ENCODE results near the gene HOXA4. TPM values are rescaled to one million over a fixed set of nuclear protein-coding genes. Genes with fewer than 3 reads are reported as not detected.
A peak's percentile ranks its signal among the peaks of the same experiment; 100 is the strongest.

The HOXA4 gene
- total and polyA plus RNA-seq, 3 donors from 2014 or later: 1.7 to 3.4 (median 3.3) TPM

- 5 to 12% methylated on average over 45 to 48 of the region's 48 CpGs for WGBS, 2 donors
- Histone ChIP-seq H3K36me3 (ENCODE audit: low read depth, missing control alignments) (no peaks in the 10 kb centered on the region), H3K4me1 (peaks cover 7% of the 10 kb centered on the region), H3K4me3 (no peak overlapping the region), H3K27me3 (peaks cover 14% of the 10 kb centered on the region), H3K9me3 (no peaks in the 10 kb centered on the region), H3K27ac (no peak overlapping the region)
- no peak for TF ChIP-seq CTCF (IDR thresholded peaks at IDR 0.05)
- TF ChIP-seq POLR2A (IDR thresholded peaks at IDR 0.05): no peak
- peak; percentile 10 for DNase-seq
- intact Hi-C loops (cut with DNase I; ENCODE audit: low total_unique reads): no loop called here
Observed at GRCh38 chr7:27154901-27155815, 24.6 kb upstream of the HOXA4 start.

- TF ChIP-seq CTCF (IDR thresholded peaks at IDR 0.05) (no peak), POLR2A (IDR thresholded peaks at IDR 0.05) (no peak)
- Histone ChIP-seq H3K9me3 (no peaks in the 10 kb centered on the region), H3K27ac (no peak overlapping the region), H3K4me1 (peaks cover 7% of the 10 kb centered on the region), H3K36me3 (ENCODE audit: low read depth, missing control alignments) (no peaks in the 10 kb centered on the region), H3K4me3 (no peak overlapping the region), H3K27me3 (peaks cover 14% of the 10 kb centered on the region)
- DNase-seq: peak; percentile 6
- WGBS, 2 donors: 44 to 56% methylated on average over 10 of the region's 10 CpGs
- intact Hi-C loops (cut with DNase I; ENCODE audit: low total_unique reads): no loop called here
Observed at GRCh38 chr7:27154369-27154768, 23.8 kb upstream of the HOXA4 start.

GRCh38 chr7:27153526-27153925, 23.0 kb upstream of the HOXA4 start:
- Histone ChIP-seq H3K9me3 (no peaks in the 10 kb centered on the region), H3K27me3 (peaks cover 14% of the 10 kb centered on the region), H3K4me1 (peaks cover 7% of the 10 kb centered on the region), H3K36me3 (ENCODE audit: low read depth, missing control alignments) (no peaks in the 10 kb centered on the region), H3K4me3 (no peak overlapping the region), H3K27ac (no peak overlapping the region)
- WGBS, 2 donors: 83% methylated on average over 3 of the region's 3 CpGs
- DNase-seq: peak; percentile 6
- TF ChIP-seq CTCF (IDR thresholded peaks at IDR 0.05) (no peak), POLR2A (IDR thresholded peaks at IDR 0.05) (no peak)
- intact Hi-C loops (cut with DNase I; ENCODE audit: low total_unique reads): no loop called here

GRCh38 chr7:27152816-27153442, 22.4 kb upstream of the HOXA4 start:
- H3K4me1 ChIP-seq: peaks cover 7% of the 10 kb centered on the region
- H3K36me3 ChIP-seq (ENCODE audit: low read depth, missing control alignments): no peaks in the 10 kb centered on the region
- H3K4me3 ChIP-seq: no peak overlapping the region
- intact Hi-C loops (cut with DNase I; ENCODE audit: low total_unique reads): no loop called here
- TF ChIP-seq POLR2A (IDR thresholded peaks at IDR 0.05) (no peak), CTCF (IDR thresholded peaks at IDR 0.05) (no peak)
- DNase-seq: no peak
- 24 to 56% methylated on average over 8 to 22 of the region's 22 CpGs for WGBS, 2 donors
- no peak overlapping the region for H3K27ac ChIP-seq
- H3K27me3 ChIP-seq: peaks cover 14% of the 10 kb centered on the region
- H3K9me3 ChIP-seq: no peaks in the 10 kb centered on the region
